Stimulated activated CD8-positive, alpha-beta memory T cell treated with anti-CD3 and anti-CD28 coated beads, Interleukin-12 subunit alpha, Interleukin-12 subunit beta, amount 100 ng/mL, for 1 hour (primary cell): ENCODE data around the gene PRKG2.

Source experiments
- DNase-seq: peaks from one replicate; pipeline ENCODE4 v3.0.0-alpha.2; 2020; ENCODE audit warnings: low read depth

Gene PRKG2

DNA sequence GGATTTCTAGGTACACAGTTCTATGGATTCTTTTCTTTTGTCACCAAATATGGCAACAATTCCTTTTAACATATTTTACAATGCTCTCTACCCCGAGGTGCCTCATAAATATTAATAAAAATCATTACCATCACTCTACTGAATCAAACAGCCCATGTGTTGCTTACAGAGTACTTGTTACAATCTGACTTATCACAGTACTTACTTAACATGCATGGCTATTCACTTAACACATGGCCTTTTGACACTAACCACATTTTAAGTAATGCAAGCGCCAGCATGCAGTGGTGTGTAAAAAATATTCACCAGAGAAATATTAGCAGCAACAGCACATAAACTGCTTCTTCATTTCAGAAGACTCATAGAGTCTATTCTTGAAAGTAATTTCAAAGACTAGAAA is 119.6 kb downstream of the PRKG2 start:
- DNase-seq, result no peak

DNA sequence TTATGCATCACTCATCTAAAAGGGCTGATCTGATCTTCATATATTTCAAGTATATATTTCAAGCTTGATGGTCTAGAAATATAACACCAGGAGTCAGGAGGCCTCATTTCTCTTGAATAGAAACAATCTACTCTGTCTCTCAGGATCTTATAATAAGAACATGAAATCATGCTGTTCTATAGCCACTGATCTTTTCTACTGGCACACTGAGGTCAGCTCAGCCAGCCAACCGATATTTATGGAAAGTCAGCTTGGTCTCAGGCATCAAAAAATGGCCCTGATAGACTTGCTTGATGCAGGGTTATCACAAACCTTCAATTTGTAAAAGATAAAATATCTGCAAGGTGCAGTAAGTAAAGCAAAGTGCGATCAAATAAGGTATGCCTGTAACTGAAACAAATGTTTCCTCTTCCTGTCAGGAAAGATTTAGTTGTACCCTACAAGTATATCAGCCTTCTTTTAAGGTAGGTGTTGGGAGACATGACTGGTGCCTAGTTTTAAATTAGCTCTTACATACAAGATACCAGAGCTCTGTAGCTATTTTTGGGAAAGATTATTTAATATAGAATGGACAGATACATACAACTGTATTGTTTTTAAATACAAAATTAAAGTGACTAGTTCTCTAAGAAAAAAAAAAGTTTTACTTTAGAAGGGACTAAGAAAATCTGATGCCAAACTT is 121.2 kb downstream of the PRKG2 start:
- DNase-seq, result no peak

DNA sequence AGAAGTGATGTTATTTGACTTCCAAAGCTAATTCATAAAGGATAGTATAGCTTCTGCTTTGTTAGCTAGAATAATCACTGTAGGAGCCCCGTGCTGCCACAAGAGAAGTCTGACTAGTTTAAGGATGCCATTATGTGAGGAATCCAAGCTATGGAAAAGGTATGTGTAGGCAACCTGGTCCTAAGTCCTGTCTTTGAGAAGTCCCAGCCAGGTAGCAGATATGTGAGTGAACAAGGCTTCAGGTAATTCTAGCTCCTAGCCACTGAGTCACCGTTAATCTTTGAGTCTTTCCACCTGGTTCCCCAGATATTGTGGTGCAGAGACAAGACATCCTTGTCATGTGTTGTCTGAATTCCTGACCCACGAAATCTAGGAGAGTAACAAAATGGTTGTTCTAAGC is 129.0 kb downstream of the PRKG2 start:
- no peak for DNase-seq

DNA sequence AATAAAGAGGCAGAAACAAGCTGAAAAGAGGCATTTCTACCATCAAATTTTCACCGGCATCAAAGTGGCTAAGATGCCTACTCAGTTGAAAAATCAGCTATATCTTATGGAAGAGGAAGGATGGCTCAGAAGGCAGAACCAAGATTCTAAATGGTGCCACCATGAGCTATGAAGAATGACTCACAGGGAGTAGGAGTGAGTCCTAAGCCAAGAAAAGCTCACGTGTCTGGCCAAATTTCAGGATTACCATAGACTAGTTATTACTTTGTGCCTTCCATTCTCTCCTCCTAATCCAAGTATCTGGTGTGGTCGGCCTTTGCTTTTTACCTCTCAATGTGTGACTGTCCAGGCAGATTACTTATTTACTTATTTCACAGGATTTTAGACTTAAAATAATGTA is 129.7 kb downstream of the PRKG2 start:
- DNase-seq, result no peak

DNA sequence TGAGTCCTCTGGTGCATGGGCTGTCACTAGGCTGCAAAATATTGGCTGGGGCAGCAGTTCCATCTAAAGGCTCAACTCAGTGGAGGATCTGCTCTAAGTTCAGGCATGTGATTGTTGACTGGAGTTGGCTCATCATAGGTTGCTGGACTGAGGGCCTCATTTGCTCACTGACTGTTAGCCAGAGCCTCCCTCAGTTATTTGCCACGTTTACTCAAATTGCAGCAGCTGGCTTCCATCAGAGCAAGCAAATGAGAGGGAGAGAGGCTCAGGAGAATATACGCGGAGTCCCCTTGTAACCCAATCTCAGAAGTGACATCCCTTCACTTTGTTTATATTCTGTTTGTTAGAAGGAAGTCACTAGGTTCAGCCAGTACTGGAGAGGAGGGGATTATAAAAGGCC is 130.4 kb downstream of the PRKG2 start:
- no peak for DNase-seq

DNA sequence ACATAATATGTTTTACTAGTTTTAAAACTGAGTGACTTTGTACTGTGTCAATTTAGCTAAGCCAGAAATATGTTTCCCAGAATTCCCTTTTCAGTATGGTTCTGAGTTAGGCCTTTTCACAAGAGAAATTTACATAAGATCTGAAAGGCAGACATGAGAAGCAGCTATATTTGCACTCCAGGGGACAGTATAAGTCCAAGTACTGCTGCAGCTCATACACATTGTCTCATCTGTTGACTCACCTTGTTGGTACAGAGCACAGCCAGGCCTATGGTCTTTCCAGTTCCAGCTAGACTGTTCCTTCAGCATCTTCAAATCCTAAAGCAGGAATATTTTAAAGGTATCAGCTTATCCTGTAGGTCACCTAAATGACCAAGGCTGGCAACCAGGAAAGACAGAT is 131.0 kb downstream of the PRKG2 start:
- no peak for DNase-seq

DNA sequence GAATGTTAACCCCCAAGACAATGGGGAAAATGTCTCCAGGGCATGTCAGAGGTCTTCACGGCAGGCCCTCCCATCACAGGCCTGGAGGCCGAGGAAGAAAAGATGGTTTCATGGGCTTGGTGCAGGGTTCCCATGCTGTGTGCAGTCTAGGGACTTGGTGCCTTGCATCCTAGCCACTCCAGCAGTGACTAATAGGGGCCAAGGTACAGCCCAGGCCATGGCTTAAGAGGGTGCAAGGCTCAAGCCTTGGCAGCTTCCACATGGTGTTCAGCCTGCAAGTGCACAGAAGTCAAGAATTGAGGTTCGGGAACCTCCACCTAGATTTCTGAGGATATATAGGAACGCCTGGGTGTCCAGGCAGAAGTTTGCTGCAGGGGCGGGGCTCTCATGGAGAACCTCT is 133.9 kb downstream of the PRKG2 start:
- no peak for DNase-seq

DNA sequence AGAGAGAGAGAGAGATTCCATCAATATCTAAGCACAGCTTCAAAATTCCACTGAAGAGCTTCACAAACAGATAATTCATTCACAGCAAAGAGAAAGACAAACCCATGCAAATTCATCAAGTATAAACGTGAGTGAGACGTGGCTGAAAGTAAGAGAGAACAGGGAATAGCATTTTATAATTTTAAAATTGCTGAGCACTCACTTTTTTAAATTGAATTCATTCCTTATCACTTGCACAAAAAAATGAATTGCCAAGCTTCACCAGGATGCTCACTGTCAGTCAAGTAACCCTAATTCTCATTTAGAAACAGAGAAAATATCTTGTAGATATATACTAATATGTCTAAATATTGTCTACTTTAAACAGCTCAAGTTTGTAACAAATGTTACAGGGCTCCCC is 144.0 kb downstream of the PRKG2 start:
- DNase-seq, result no peak

DNA sequence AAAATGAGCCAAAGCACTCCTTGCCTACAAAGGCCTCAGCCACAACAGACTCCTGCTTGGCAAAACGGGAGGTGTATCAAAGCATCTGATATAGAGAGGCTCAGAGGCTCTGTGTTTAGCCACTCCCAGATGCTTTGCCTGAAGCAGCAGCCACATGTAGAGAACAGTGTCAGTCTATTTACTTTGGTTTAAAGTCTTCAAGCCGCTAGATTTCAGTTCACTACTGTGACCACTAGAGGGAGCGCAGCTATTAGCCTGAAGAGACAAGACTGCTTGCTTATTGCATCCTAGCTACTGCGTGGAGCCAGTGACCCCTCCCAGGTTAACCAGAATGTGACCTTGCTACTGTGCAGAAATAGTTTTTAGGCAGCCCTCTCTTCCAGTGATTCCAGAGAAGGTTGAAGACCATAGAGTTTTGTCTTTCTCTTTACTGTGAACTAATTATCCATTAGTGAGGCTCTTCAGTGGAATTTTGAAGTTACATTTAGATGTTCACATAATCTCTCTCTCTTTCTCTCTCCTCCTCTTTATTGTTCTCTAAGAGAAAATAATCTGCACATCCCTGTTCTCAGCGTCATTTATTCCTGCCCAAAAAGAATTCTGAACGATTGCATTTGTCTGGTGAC is 145.2 kb downstream of the PRKG2 start:
- DNase-seq, result peak; percentile 25

DNA sequence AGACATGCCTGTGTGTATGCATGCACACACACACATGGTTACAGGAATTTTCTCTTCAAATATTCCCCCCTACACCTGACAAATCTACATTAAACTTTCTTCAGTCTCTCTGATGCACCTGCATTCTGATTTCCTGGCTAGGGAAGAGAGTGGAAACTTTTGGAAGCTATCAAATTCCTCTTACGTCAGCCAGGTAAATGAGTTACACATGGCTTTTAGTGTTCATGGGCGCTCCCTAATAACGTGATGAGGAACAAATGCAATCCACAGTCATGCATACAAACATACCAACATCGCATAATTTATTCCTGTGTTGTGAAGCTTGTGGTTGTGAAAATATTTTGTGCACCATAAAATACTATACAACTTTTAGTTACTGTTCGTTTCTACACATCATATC is 149.6 kb downstream of the PRKG2 start:
- DNase-seq, result no peak

DNA sequence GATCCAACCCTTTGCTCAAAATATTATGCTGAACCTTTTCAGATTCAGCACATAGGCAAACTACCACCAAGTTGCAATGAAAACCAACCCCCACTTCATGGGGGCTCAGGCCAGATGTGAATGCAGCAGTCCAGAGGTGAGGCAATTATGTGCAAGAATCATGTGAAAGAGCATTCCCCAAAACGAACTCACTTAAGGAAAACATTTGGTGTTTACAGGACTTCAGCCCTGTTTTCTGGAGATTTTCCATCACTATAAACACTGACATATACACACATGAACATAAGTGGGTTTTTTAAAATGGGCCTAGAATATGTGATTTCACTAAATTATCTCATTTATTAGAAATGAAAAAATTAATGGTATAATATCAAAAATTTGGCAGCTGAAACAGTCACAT is 153.0 kb downstream of the PRKG2 start:
- no peak for DNase-seq

DNA sequence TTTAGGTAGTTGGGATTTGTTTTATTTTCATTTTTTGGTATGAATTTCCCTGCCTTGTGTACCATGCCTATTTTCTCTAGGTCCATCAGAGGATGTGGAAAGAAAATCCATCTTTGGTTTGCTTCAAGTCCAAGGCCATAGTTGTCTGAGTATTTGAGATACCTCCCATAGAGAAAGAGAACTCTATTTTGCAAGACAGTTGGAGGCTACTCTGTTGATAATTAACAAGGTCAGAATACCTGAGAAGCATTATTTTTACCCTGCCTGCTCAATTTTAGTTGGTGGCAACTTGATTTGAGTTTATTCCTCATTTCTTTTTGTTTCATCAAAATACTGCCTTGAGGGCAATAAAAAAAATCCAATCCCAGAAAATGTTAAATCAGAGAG is 153.7 kb downstream of the PRKG2 start:
- DNase-seq, result no peak

DNA sequence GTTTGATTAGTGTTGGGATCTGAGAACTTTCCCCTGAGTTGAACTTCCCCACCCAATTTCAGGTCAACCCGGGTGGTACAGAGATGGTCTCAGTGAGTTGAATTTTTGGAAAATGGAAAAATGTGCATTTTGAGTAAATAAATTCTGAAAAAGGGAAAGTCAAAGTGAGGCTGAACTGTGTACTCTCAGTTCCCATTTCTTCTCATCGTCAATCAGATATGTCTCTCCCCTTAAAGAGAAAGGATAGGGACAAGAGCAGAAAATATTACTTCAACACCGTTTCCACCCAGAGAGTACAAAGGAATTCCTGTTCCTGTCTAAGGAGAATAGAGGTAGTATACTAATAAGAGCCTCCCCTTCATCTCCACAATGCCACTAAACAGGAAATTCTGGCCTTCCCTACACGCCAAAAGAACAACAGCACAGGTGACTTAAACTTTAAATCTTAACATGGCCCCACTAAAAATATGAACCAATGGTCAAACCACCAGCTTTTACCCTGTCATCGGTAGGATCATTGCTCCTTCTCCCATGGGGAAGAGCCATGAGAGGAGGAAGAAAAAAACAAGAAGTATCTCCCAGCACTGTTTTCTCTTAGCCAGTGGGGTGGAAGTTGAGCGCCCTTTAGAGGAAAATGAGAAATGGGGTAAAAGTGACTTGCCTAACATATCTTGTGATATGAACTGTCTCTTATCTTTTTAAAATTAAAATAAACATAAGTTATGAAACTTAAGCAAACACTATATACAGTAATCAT is 154.3 kb downstream of the PRKG2 start:
- no peak for DNase-seq

DNA sequence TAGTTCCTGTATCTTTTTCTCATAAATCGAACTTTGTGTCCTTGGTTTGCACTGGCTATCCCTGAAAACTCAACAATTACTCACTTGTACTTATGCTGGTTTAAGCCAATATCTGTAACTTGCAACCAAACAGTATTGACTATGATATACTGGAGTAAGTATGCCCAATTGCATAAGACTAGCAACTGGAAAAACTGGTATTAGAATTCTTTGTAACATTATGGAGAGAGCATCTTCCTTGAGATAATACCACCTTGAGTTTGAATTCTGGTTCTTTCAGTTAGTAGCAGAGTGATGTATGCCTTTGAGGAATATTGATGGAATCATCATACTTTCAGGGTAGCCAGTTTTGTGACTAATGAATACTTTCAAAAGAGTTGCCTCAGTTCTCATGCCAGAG is 156.4 kb downstream of the PRKG2 start:
- no peak for DNase-seq

DNA sequence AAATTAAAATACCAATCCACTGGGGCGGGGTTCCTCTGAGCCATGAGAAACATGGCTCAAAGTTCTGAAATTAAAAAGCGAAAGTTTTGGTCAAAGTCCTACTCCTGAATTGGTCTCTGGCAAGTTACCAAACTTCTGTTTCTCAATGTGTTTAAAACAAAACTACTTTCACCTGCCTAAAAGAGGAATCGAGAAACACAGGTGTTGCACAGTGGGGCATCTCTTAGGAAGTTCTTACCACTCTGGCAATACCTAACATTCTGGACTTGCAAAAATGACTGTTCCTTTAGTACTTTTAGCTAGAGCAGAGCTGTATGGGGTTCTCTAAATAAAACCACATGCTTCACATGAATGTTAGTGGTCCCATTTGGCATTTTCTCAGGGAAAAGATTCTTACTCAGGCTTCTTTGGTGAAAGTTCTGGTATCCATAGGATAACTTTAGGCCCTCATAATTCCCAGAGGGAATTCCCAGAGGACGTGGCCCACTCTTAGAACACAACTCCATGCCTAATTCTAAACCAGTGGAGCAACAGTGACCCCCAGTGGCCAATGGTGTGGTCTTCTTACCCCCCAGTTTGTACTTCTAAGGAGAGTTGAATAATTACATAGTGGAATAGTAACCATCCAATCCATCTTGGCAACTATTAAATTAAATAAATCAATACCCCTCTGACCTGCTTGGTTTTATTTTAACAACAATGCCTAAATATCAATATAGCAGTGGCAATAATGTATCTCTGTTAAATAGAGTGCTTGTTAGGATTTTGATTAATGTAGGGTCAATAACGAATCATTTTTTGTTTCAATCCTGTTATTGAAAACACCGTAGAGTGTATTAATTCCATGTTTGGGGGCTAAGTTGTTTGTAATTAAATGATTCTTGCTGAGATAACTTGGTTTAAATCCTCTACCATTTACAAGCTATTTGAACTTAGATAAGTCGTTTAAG is 162.6 kb downstream of the PRKG2 start:
- DNase-seq, result peak; percentile 15

DNA sequence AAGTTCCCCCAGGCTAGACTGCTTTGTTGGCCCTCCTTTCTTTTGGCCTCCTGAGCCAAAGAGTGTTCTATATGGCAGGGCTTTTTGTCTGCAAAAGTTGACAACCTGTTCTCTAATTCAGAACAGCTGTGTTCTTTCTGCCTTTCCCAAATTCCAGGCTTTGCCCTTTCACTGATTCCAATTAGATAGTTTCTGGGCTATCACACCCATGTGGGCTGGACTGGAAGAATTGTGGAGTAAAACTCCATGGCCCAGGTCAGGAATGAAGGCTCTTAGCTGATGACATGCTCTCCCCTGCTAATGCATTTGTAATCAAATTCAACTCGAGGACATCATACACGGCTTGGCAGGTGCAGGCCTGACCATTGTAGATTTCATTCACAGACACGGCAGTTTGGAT is 165.1 kb downstream of the PRKG2 start:
- no peak for DNase-seq

DNA sequence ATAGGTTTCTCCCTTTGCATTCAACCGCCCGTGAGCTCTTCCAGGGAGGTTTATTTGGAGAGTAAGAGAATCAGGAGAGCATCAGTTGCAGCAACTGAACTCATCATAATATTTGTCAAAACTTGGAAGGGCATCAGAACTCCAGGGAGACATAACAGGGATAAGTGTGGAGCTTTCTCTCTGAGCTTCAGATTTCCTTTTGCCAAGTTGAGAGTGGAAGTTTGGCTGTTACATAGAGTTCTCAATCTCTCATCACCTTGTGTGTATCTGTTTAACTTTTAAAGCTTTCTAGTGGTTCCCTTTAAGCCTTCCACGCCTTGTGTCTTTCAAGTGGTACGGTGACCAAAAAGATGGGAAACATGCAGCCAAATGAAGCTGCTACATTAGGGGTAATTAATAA is 165.7 kb downstream of the PRKG2 start:
- no peak for DNase-seq

DNA sequence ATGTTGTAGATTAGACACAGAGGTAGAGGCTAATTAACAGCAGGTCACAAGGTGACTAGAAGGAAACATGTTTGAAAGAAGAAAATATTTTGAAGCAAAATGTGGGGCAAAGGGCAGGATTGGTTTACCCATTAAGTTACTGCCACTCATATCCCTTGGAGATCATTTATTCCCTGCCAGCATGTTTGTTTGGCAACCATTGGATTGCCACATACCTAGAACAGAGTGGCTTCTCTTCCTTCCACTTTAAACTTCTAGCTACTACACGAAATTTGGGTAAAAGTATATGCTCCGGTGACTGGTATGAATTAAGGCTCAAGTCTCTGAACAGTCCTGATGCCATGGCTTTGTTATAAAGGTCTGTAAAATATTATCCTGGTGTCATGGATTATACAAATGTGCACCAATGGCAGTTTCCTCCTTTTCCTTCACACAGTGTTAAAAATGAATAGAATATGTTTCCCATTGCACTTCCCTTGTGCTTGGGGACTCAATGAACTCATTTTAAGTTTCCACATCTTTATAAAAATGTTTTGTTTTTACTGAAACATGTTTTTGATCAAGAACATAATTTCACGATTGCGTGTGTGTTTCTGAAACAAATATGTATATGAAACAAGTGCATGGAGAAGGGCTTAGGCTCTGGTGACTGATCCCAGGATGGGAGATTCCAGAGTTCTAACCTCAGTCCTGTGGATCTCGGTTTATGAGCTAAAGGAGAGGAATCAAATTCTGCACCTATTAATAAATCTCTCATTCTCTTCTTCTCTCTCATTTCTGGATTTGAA is 172.2 kb downstream of the PRKG2 start:
- DNase-seq, result no peak

DNA sequence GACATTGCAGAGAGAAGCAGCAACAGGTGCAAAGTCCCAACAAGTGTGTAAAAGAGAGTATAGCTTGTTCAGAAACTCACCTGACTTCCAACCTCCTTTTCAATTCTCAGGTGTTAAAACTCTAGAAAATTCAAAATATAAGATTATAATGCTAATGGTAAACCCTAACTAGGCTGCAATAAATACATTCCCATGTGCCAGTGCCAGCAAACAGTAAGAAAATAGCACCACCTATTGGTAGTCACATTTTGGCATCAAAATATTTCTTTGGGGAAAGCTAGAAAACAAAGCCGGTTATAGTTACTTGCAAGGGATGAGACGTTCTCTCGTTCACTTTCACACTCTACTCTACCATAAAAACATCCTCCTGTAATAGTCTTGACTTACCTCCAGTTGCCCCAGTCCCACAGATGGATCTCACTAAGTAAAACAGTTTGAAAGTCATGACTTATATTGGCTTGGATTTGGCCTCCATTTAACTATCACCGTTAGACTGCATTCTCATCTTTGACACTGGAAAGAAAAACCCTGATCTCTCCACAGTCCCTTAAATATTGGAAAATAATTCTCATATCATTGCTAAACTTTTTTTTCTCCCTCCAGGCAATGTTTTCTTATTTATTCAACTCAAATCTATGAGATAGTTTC is 174.9 kb downstream of the PRKG2 start:
- DNase-seq, result no peak

DNA sequence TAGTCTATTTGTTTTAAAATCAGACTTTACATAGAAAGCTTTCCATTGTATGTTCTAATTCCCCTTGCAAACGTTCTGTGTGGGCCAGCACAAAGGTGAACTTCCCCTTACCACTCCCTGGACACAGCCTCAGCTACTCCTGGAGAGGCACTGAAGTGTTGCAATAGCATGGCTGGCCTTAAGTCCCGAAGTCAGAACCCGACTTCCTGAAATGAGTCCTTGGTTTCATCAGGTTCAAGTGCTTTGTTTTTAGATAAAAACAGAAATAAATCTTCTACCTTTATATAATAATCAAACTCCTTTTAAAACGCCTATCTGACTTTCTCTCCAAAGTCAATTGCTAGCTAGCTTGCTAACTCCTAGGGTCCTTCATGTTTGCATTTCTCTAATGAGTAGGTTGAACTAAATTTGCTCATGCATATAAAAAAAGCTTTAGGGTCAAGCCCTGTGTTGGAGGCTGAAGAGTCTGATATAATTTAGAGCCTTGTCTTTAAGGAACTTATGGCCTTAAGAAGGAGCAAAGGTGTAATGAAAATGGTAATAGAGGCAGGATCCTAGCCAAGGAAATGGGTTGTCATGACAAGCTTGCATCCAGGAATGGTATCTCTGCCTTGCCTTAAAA is 175.6 kb downstream of the PRKG2 start:
- no peak for DNase-seq
